ELR (cell line): ENCODE results near the gene COL23A1.
"Not testable (repeated sequence)": the region's sequence is repeated elsewhere in the genome, so short reads cannot be mapped to it uniquely, and the experiment has no call there.

Experiments
- DNase-seq: peaks from one replicate; pipeline ENCODE4 v3.0.0-alpha.2; 2015; ENCODE audit warnings: low read depth

Gene COL23A1

GRCh38 chr5:178377583-178378270 is 212.5 kb downstream of the COL23A1 start:
- DNase-seq: no peak

GRCh38 chr5:178376921-178377582 is 213.1 kb downstream of the COL23A1 start:
- DNase-seq: no peak

- DNase-seq: no peak
Measured at GRCh38 chr5:178375348-178375747, 214.8 kb downstream of the COL23A1 start.

- no peak for DNase-seq
Measured at GRCh38 chr5:178373711-178374110, 216.5 kb downstream of the COL23A1 start.

- DNase-seq: no peak
Measured at GRCh38 chr5:178372142-178372571, 218.0 kb downstream of the COL23A1 start.

GRCh38 chr5:178371362-178372111 is 218.7 kb downstream of the COL23A1 start:
- no peak for DNase-seq

- DNase-seq: no peak
Measured at GRCh38 chr5:178370102-178370501, 220.1 kb downstream of the COL23A1 start.

- not testable (repeated sequence) for DNase-seq
Measured at GRCh38 chr5:178369469-178369868, 220.7 kb downstream of the COL23A1 start.

- DNase-seq: no peak
Measured at GRCh38 chr5:178368716-178369300, 221.4 kb downstream of the COL23A1 start.

GRCh38 chr5:178368274-178368673 is 221.9 kb downstream of the COL23A1 start:
- no peak for DNase-seq

- DNase-seq: no peak
Measured at GRCh38 chr5:178367736-178368120, 222.5 kb downstream of the COL23A1 start.

GRCh38 chr5:178366998-178367735 is 223.0 kb downstream of the COL23A1 start:
- no peak for DNase-seq

- DNase-seq: no peak
Measured at GRCh38 chr5:178365501-178366440, 224.4 kb downstream of the COL23A1 start.

- DNase-seq: no peak
Measured at GRCh38 chr5:178364326-178364675, 225.9 kb downstream of the COL23A1 start.

GRCh38 chr5:178363501-178364325 is 226.5 kb downstream of the COL23A1 start:
- DNase-seq: no peak

GRCh38 chr5:178361657-178362445 is 228.3 kb downstream of the COL23A1 start:
- DNase-seq: no peak

- no peak for DNase-seq
Measured at GRCh38 chr5:178360926-178361235, 229.3 kb downstream of the COL23A1 start.

- DNase-seq: no peak
Measured at GRCh38 chr5:178360222-178360925, 229.8 kb downstream of the COL23A1 start.

GRCh38 chr5:178359738-178360137 is 230.5 kb downstream of the COL23A1 start:
- no peak for DNase-seq
